K562 (cell line): ENCODE data around the gene ENPP6. TPM values are rescaled to one million over a fixed set of nuclear protein-coding genes. Genes with fewer than 3 reads are reported as not detected.

Experiments used
- ATF1 ChIP-seq, 2 experiments: fragments of 450-650 bp in 1 of 2; IDR thresholded peaks; 2 replicates each; pipeline ENCODE4 v1.6.1; 2016; ENCODE audit warnings: missing compliant biosample characterization in 1 of 2, missing genetic modification characterization in 1 of 2
- CBFA2T2 ChIP-seq: fragments of 450-650 bp; conservative IDR thresholded peaks from 2 replicates; pipeline ENCODE4 v1.6.1; 2017; ENCODE audit warnings: mild to moderate bottlenecking
- CTBP1 ChIP-seq: fragments of 450-650 bp; IDR thresholded peaks from 2 replicates; pipeline ENCODE4 v1.6.1; 2016; ENCODE audit warnings: borderline replicate concordance
- EP300 ChIP-seq: IDR thresholded peaks from 2 replicates; pipeline ENCODE4 v1.6.1; 2012; ENCODE audit warnings: low read length, improper control_type of control experiment
- FOSL1 ChIP-seq: fragments of 200-800 bp; sonication (Bioruptor generic); conservative IDR thresholded peaks from 2 replicates; pipeline ENCODE4 v1.6.1; 2016; ENCODE audit warnings: missing genetic modification characterization, missing compliant biosample characterization
- FOXA3 ChIP-seq, 2 experiments: fragments of 450-650 bp in 1 of 2; sonication (generic) in 1 of 2; formaldehyde crosslinking; IDR thresholded peaks in 1 of 2; conservative IDR thresholded peaks in 1 of 2; 2 replicates each; pipeline versions ENCODE4 v1.4.0 to v1.8.0; 2020 to 2022; ENCODE audit warnings: mild to moderate bottlenecking in 2 of 2, missing genetic modification reagents in 1 of 2
- JUND ChIP-seq, 2 experiments: IDR thresholded peaks; 2 replicates in 1 of 2; 3 replicates in 1 of 2; pipeline ENCODE4 v1.6.1; 2011; ENCODE audit warnings: borderline replicate concordance in 2 of 2, low read depth in 2 of 2, low read length in 2 of 2, improper control_type of control experiment in 1 of 2, missing biosample characterization in 1 of 2, missing genetic modification characterization in 1 of 2, missing genetic modification reagents in 1 of 2
- NCOR1 ChIP-seq: fragments of 450-650 bp; IDR thresholded peaks from 2 replicates; pipeline ENCODE4 v1.6.1; 2016; ENCODE audit warnings: mild to moderate bottlenecking, moderate library complexity
- RB1 ChIP-seq: fragments of 450-650 bp; IDR thresholded peaks from 2 replicates; pipeline ENCODE4 v1.6.1; 2017; ENCODE audit warnings: low read depth, mild to moderate bottlenecking
- RCOR1 ChIP-seq, 2 experiments: IDR thresholded peaks; 2 replicates each; pipeline ENCODE4 v1.6.1; 2012; ENCODE audit warnings: low read depth in 2 of 2, low read length in 2 of 2, borderline replicate concordance in 1 of 2, improper control_type of control experiment in 1 of 2
- TCF3 ChIP-seq: sonication (generic); formaldehyde crosslinking; IDR thresholded peaks from 2 replicates; pipeline ENCODE4 v1.4.0; 2020; ENCODE audit warnings: mild to moderate bottlenecking, missing genetic modification reagents
- TEAD4 ChIP-seq, 2 experiments: sonication (generic) in 1 of 2; formaldehyde crosslinking in 1 of 2; IDR thresholded peaks; 2 replicates each; pipeline versions ENCODE4 v1.6.1 to v1.8.0; 2012 to 2022; ENCODE audit warnings: borderline replicate concordance in 1 of 2, inconsistent platforms in 1 of 2, low read length in 1 of 2, mild to moderate bottlenecking in 1 of 2, missing genetic modification reagents in 1 of 2
- ZEB2 ChIP-seq: fragments of 450-650 bp; IDR thresholded peaks from 2 replicates; pipeline ENCODE4 v1.6.1; 2016
- ZNF584 ChIP-seq: fragments of 200-800 bp; sonication (Bioruptor generic); IDR thresholded peaks from 2 replicates; pipeline ENCODE4 v1.6.1; 2016; ENCODE audit warnings: low read depth, mild to moderate bottlenecking, missing genetic modification characterization, missing compliant biosample characterization
- polyA plus RNA-seq, 8 experiments: library from polyadenylated mRNA; depleted of rRNA in 4 of 8; stranded (reverse) in 5 of 8; unstranded in 3 of 8; fragments of >200 nt; fragmentation: Nextera tagmentation in 2 of 8; fragmentation: Illumina TruSeq in 1 of 8; extraction: Ambion mirVana in 2 of 8; extraction: Trizol in 1 of 8; gene quantifications; 2 replicates each; pipeline versions ENCODE4 v1.2.1 to v1.2.3, GENCODE V29; 2011 to 2014; ENCODE audit warnings: inconsistent platforms in 1 of 8, missing spikeins in 1 of 8
- total RNA-seq, 7 experiments: library from RNA; depleted of rRNA in 6 of 7; stranded (reverse); fragments of >200 nt in 6 of 7; fragmentation: Illumina TruSeq in 2 of 7; extraction: Trizol in 2 of 7; gene quantifications; 2 replicates each; pipeline versions ENCODE4 v1.2.1 to v1.2.3, GENCODE V29; 2011 to 2021; ENCODE audit warnings: low replicate concordance in 1 of 7
- TF ChIP-seq, protein P1 (sequence below): sonication (generic); formaldehyde crosslinking; IDR thresholded peaks from 2 replicates; pipeline ENCODE4 v1.8.0; 2023; ENCODE audit warnings: missing genetic modification reagents, mild to moderate bottlenecking, borderline replicate concordance

The ENPP6 gene
- total and polyA plus RNA-seq, 9 of the 15 experiments (the other 6 are each of a cell fraction or from before 2014, with no cell fraction given) = 0.29 TPM; not detected in 8

DNA sequence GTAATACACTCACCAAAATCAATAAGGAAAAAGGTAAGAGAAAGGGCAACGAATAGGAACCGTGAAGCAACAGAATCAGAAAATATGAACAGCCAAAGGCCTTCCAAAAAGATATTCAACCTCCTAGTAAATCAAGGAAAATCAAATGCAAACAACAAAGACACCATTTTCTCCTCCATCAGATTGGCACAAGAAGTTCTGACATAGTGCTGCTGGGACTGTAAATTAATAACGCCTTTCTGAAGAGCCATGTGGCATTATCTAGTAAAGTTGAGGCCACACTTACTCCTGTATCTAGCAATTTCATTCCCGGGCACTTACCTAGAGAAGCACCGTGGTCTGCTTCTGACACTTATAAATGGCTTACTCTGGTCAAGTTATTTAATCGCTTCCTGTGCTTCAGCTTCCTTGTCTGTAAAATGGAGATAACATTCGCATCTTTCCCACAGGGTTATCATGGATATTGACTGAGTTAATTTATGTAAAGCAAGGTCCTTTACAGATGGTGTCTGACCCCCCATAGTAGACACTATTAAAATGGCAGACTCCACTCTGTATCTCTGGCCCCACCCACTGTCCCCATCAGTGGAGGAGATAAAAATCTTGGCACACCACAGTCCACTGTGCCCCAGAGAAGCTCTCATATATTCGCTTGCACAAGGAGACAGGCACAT, 20.5 kb upstream of the ENPP6 start (continued):
- TF ChIP-seq, protein P1, sequence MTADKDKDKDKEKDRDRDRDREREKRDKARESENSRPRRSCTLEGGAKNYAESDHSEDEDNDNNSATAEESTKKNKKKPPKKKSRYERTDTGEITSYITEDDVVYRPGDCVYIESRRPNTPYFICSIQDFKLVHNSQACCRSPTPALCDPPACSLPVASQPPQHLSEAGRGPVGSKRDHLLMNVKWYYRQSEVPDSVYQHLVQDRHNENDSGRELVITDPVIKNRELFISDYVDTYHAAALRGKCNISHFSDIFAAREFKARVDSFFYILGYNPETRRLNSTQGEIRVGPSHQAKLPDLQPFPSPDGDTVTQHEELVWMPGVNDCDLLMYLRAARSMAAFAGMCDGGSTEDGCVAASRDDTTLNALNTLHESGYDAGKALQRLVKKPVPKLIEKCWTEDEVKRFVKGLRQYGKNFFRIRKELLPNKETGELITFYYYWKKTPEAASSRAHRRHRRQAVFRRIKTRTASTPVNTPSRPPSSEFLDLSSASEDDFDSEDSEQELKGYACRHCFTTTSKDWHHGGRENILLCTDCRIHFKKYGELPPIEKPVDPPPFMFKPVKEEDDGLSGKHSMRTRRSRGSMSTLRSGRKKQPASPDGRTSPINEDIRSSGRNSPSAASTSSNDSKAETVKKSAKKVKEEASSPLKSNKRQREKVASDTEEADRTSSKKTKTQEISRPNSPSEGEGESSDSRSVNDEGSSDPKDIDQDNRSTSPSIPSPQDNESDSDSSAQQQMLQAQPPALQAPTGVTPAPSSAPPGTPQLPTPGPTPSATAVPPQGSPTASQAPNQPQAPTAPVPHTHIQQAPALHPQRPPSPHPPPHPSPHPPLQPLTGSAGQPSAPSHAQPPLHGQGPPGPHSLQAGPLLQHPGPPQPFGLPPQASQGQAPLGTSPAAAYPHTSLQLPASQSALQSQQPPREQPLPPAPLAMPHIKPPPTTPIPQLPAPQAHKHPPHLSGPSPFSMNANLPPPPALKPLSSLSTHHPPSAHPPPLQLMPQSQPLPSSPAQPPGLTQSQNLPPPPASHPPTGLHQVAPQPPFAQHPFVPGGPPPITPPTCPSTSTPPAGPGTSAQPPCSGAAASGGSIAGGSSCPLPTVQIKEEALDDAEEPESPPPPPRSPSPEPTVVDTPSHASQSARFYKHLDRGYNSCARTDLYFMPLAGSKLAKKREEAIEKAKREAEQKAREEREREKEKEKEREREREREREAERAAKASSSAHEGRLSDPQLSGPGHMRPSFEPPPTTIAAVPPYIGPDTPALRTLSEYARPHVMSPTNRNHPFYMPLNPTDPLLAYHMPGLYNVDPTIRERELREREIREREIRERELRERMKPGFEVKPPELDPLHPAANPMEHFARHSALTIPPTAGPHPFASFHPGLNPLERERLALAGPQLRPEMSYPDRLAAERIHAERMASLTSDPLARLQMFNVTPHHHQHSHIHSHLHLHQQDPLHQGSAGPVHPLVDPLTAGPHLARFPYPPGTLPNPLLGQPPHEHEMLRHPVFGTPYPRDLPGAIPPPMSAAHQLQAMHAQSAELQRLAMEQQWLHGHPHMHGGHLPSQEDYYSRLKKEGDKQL (CRISPR knock-in tag) = no peak
- TF ChIP-seq FOXA3 (CRISPR knock-in tag; conservative IDR thresholded peaks at IDR 0.05 in 1 of 2, IDR thresholded peaks at IDR 0.05 in 1 of 2) (peak in 1 of 2 experiments; percentile 28; a peak in 1 of 4 replicates), CBFA2T2 (peak; percentile 54), CTBP1 (peak; percentile 49; the same call in 1 of the 2 replicates), TEAD4 (IDR thresholded peaks at IDR 0.05; ENCODE audit: low read length) (peak; percentile 82), TEAD4 (CRISPR knock-in tag; IDR thresholded peaks at IDR 0.05; ENCODE audit: borderline replicate concordance) (no peak), RCOR1 (IDR thresholded peaks at IDR 0.05; ENCODE audit: borderline replicate concordance in 1 of 2, low read depth in 2 of 2, low read length in 2 of 2) (0 out of 4 replicates have a peak, but pooled peaks of 1 of the 2 experiments have one; percentile 45), ATF1 (CRISPR knock-in tag; IDR thresholded peaks at IDR 0.05) (no peak), ATF1 (tag; IDR thresholded peaks at IDR 0.05) (peak; percentile 25; the same call in 1 of the 2 replicates), TCF3 (CRISPR knock-in tag) (peak; percentile 65), ZNF584 (CRISPR knock-in tag) (peak; percentile 86; the same call in 1 of the 2 replicates), ZEB2 (peak; percentile 52), FOSL1 (tag) (peak; percentile 12; the same call in 1 of the 2 replicates), JUND (IDR thresholded peaks at IDR 0.05; ENCODE audit: borderline replicate concordance, low read depth, low read length) (no peak), JUND (tag; IDR thresholded peaks at IDR 0.05; ENCODE audit: borderline replicate concordance, low read depth, low read length) (0 out of 3 replicates have a peak, but pooled peaks have one; percentile 16), EP300 (peak; percentile 30; the same call in 1 of the 2 replicates), RB1 (no peak), NCOR1 (peak; percentile 38)
